Medulla oblongata (tissue), 1 donor: ENCODE measurements around the gene TCTN2.

Experiments used
- DNase-seq: peaks from one replicate; pipeline ENCODE4 v3.0.0-alpha.2; 2015; ENCODE audit errors: extremely low spot score

TCTN2 gene

DNA sequence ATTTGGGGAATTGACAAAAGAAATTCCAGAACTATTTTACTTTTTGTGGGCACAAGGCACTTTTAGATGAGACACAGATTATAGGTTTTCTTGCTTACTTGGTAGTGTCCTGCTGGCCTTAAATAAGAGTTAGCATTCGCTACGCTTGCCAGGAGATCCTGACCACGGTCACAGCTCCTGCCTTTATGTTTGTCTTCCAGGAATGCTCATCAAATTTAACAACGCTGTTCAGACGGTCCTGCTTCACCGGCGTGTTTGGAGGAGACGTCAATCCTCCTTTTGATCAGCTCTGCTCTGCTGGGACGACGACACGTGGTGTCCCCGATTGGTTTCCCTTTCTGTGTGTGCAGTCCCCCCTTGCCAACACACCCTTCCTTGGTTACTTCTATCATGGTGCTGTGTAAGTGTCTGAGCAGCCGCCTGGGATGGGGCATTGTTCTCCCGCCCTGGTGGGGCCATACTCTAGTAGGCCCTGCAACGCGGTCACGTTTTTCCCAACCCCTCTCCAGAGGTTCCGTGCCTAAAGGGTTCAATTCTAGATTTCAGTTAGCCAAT, 15.8 kb downstream of the TCTN2 start:
- DNase-seq = no peak

DNA sequence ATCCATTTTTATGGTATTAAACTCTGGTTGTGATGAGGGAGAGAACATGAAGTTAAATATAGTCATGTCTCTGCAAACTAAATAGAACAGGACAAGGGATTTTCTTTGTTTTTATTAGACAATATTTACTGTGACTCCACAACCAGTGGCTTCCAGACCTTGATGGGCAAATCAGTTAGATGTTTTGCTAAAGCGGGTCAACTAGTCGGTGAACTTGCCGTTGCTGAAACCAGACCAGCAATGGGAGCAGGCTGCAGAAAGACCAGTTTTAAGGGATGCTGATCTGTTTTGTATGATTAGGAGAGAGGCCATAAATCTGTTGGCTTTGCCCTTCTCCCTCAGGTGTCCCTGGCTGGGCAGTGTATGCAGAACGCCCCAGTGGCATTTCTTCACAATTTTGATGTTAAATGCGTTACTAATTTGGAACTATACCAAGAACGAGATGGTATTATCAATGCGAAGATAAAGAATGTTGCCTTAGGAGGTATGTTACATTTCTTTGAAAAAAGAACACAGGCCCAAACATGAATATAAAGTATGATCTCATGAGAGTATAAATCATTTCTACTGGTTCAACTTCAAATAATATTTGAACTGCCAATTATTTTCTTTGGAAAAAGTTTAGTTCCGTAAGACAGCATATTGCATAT, 19.4 kb downstream of the TCTN2 start:
- DNase-seq = no peak

DNA sequence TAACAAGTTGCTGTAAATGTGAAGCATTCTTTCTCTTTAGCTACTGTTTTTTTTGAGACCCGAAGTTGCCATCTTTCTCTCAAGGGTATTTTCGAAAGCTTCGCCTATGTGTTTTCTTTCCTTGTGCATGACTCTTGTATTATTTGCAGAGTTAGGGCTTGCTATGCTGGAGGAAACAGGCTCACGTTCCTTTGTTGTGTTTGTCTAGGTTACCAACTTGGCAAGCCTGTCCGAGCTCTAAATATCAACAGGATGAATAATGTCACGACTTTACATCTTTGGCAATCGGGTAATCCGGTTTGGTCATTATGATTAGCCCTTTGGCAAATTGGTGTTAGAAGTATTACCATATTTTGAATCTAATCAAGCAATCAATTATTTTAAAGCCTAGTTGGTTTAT, 25.3 kb downstream of the TCTN2 start:
- DNase-seq = no peak

DNA sequence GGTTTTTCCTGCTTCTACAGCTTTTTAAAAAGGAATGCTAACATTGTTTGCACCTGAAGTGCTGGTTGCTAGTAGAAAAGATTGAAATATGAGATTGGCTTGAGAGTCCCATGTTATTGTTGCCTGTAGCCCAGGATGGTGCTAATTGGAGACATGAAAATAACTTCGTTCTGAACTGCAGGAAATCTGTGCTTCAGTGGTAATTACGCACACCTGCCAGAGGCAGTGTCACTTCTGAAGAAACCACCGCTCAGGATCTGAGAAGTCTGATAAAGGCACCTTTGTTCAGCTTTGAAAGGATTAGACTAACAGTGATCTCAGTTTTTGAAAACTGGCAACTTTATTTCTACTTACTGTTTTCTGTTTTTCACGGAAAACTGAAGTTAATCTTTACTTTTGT, 25.7 kb downstream of the TCTN2 start:
- DNase-seq = no peak

DNA sequence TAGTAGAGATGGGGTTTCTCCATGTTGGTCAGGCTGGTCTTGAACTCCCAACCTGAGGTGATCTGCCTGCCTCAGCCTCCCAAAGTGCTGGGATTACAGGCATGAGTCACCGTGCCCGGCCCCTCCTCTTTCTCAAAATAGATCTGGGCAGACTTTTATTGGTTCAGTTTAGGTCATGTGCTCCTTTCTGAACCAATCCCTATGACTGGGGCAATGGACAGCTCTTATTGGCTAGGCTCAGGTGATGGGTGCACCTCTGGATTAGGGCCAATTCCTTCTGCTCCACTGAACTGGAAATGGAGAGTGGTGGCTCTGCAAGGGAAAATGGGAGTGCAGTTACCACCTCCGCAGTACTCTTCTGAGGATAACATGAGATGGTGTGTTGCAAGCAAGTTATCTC, 35.0 kb downstream of the TCTN2 start:
- no peak for DNase-seq

DNA sequence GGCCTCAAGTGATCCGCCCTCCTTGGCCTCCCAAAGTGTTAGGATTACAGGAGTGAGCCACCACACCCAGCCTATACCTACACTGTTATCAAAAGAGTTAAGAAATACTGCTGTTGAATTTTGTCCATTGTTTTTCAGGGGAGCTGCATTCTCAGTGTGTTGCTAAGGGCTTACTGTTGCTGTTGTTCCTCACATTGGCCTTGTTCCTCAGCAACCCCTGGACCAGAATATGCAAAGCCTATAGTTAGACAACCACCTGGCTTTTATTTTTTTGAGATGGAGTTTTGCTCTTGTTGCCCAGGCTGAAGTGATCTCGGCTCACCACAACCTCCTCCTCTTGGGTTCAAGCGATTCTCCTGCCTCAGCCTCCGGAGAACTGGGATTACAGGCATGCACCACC, 36.6 kb downstream of the TCTN2 start:
- DNase-seq = no peak

DNA sequence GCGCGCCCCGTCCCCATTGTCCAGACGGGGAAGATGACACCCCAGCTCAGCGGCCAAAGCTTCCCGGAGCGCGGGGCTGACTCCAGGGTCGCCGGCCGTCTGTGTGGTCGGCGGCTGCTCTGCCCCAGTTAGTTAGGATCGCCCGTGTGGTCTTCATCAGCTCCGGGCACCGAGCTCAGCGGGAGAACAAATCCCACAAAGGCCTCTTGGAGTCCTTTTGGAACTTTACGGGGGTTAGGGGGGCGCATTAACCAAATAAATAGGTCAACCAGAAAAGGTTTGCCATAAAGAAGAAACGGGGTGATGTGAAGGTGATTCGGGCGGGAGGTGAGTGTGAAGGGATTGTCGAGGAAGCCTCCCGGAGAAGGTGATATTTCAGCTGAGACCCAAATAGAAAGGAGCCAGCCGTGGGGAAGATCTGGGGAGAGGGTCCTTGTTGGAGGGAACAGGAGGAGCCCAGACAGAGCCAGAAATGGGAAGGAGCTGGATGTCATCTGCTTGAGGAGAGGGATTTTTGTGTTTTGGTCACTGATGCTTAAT, 41.9 kb downstream of the TCTN2 start:
- no peak for DNase-seq

DNA sequence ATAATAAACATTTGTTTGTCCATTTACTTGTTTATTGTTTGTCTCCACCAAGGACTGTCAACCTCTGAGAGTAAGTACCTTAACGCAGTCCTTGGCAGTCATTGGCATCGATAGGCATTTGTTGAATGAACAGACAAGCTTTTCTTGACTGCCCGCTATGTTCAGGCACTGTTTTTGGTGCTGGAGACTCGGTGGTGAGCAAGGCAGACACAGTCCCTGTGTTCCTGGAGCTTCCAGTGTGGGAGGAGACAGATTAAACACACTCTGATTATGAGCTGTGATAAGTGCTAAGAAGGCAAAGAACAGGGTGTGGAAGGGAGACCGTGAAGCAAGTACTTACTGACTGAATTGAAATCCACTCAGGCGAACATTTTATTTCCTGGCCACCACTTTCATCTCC, 42.5 kb downstream of the TCTN2 start:
- no peak for DNase-seq

DNA sequence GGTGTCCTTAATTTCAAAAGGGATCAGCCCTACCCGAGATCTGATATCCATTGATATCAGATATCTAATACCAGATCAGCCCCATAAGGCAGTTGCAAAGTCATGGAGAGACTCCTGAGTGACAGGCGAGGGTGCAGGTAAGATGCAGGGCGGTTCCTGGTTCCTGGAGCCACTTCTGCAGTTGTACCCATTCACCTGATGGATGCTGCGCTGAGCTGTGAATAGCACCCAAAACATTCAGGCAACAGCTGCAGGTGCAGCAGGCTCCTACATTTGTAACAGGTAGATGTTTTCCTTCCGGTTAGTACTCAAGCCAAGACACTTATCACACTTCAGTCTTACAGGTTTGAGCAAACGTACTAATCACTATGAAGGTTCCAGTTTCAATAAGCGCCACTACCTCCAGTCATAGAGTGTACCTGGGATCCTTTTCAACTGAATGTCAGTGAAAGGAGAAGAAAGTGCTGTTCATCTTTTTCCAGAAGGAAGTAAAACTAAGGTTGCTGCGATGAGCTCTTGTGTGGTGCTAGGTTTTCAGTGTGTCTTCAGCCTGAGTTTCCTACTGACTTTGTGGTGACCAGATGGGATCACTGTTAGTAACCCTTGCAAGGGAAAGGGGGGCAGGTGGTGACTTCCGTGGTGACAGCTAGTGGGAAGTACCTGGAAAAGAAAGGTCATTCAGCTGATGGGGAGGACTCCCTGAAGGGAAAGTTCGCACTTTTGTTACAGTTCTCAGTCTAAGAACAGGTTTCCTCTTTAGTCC, 43.1 kb downstream of the TCTN2 start:
- peak; percentile 9 for DNase-seq

DNA sequence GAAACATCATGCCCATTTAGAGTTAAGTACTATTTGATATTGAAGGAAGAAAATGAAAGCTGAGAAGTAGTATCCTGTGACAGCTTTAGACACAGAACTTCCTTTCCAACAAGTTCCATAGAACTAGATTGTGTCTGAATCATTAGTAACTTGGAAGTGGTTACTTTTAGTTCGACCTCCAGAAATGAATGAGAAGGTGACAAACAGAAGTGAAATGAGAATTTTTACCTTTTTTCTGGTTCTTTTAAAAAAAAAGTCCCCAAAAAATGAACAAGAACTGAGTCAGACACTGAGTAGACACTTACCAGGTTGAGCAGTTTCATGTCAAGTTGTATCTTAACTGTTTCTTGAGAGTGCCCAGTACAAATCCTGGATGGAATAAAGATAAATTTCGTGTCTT, 44.3 kb downstream of the TCTN2 start:
- DNase-seq = no peak

DNA sequence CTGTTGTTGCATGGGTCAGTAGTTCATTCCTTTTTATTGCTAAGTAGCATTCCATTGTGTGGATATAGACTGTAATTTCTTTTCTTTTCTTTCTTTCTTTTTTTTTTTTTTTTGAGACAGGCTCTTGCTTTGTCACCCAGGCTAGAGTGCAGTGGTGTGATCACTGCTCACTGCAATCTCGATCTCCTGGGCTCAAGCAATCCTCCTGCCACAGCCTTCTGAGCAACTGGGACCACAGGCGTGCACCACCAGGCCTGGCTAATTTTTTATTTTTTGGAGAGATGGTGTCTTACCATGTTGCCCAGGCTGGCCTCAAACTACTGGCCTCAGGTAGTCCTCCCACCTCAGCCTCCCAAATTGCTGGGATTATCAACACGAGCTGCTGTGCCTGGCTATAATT, 46.4 kb downstream of the TCTN2 start:
- no peak for DNase-seq

DNA sequence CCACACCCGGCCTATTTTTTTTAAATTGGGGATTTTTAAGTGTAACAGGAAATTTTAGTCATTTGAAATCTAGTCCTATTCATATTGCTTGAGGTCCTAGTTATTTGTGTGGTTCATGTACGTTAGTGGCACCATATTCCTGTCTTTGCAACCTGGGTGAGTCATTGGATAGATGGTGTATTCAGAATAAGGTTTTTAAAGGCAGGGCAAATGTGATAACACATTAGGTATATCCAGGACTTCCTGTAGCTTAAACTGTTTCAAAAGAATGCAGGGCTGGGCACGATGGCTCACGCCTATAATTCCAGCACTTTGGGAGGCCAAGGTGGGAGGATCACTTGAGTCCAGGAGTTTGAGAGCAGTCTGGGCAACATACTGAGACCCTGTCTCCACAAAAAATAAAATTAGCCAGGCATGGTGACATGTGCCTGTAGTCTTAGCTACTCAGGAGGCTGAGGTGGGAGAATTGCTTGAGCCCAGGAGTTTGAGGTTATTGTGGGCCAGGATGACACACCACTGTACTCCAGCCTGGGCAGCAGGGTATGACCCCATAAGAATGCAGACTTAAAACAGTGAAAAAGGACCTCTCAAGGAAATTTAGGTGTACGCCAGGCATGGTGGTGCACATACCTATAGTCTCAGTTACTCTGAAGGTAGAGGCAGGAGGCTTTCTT, 49.4 kb downstream of the TCTN2 start:
- DNase-seq = no peak

DNA sequence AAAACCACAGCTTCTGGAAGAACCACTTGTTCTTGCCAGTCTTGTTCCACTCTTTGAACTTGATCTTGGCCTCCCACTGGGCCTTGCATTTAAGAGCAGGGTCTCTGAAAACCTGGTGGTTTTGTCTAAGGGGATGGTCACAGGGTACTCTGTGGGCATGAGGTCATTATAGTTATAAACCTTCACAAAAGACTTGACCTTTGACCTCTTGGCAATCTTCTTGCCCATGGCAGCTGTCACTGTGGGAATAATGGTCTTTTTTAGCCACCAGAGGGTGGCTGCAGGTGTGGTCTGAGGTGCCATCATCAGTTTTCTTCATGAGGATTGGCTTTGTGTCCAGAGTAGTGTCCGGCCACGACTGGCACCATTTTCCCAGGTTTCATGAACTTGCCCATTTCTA, 50.3 kb downstream of the TCTN2 start:
- no peak for DNase-seq

DNA sequence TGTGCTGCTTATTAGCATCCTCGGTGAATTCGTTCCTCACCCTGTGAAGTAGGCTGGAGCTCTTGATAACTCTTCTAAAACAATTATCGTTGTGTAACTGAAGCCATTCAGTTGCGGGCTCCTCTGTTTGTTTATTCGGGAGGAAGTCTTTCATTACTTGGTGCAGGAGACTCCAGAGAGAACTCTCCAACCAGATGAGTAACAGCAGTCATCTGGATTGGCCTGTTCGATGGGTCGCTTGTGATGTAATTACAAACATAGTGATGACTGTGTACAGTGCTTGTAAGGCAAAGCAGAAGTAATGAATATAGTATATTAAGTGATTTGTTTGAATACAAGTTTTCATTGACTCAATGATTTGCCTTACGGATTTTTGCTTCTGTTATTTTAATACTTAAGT, 52.1 kb downstream of the TCTN2 start:
- DNase-seq = no peak

DNA sequence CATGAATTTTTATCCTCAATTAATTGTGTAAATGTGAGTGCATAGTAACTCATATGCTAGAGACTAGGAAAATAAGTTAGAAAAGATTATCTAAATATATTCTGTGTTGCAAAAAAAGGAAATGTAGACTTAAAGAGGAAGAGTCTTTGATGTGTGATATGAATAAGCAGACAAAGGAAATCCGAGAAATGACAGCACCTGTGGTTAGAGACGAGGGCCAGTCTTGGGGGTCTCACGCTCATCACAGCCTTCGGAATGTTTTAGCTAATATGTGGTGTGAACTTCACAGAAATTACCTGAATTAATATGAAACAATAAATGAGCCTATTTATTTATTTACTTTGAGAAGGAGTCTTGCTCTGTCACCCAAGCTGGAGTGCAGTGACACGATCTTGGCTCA, 52.9 kb downstream of the TCTN2 start:
- DNase-seq = no peak

DNA sequence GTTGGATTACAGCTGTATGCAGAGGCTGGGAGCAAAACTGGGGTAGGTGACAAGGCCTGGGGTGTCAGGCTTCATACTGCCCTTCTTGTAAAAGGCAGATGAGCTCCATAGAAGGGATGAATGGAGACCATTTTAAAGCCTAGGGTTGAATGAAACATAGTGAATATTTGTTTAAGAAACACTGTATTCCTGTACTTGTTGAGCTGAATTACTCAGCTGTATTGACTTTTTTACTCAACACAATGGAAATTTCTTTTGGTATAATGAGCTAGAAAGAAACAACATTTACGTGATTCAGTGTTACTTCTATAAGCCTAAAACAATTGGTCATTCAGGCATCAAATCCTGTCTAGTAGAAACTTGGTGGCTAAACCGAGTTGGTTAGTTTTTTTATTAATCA, 55.3 kb downstream of the TCTN2 start:
- peak; percentile 27 for DNase-seq

DNA sequence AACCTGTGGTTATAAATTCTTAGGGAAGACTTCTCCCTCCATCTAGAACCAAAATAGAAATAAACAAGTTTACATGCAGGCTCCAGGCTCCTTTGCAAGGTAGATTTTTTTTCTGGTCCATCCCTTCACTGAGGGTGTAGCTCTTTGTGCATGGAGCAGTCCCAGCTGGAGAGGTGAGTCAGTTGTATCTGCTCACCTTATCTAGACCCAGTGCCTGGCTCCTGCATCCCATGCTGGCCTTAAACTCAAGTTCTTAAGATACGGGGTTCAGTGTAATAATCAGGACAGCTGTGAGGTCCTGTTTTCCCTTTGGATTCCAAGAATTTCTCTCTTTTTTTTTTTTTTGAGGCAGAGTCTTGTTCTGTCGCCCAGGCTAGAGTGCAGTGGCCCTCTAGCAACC, 56.0 kb downstream of the TCTN2 start:
- no peak for DNase-seq

DNA sequence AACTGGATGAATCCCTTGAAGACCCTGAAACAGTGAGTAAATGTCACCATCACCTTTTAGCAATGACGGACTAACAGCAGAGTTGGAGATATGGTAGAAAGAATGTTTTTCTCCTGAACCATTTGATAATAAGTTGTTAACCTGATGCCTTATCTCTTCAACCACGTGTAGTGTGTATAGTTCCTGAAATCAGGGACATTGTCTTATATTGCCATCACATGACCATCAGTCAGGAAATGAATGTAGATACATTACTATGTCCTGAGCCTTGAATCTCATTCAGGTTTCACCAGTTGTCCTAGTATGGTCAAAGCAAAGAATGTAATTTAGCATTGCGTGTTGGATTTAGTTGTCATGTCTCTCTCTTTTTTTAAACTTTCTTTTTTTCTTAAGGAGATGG, 57.0 kb downstream of the TCTN2 start:
- no peak for DNase-seq

DNA sequence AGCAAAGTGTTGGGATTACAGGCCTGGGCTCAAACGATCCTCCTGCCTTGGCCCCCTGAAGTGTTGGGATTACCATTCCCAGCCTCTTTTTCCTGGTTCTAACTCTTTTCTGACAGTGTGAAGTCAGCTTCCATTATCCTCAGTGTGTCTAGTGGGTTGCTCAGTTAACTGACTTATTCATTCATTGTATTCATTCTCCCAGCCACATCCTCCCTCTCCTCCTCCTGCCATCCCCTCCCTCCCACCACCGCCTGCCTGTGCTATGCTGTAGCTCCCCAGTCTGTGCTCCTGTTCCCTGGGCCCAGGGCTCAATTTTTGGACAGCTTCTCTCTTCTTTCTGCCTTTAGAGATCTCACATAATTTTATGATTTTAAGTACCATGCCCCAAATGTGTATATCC, 60.7 kb downstream of the TCTN2 start:
- peak; percentile 3 for DNase-seq

DNA sequence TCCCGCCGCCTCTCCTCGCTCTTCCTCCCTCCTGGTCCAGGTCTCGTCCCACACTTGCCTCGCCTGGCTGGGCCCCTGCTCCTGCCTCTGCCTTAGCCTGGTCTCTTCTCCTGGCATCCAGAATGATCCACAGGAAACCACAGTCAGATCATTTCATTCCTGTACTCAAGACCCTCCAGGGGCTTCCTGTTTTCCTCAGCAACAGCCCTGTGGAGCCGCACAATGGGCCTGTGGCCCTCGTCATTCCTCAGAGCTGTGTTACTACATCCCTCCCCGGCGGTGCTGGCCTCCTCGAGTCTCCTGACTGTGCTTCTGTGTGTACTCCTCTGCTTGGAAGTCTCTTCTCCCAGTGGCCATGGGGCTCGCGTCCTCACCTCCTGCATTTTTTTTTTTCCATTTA, 61.3 kb downstream of the TCTN2 start:
- DNase-seq = no peak

DNA sequence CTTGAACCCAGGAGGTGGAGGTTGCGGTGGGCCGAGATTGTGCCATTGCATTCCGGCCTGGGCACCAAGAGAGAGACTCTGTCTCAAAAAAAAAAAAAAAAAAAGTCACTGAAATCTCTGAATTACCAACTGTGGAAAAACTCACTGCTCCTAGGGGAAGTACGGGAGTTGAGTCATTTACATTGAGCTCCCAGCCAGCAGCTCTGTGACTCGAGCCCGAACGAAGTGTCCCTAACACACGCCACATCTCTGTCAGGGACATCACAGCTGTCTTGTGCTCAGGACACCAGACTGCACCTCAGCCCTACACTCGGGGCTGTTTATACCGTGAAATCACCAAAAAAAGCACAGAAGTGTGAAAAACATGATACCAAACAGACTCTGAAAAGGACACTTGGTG, 62.3 kb downstream of the TCTN2 start:
- DNase-seq = no peak

DNA sequence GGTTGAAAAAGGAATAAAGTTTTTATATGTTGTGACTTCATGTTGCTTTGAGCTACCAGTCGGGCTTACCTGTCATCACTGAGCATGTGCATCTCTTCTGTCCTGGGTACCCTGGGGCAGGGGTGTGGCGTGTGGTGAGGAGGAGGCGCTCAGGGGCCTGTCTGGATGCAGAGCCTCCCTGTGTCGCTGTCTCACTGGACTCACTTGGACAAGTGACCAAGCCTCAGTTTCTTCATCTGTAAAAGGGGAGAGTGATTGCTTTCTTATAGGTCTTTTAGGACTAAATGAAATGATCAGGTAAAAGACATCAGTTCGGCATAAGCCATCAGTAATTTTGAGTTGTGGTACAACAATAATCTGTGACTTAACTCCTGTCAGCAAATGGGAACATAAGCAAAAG, 63.4 kb downstream of the TCTN2 start:
- DNase-seq = no peak
